IMR-90 (cell line): ENCODE results near the gene NOP9. TPM values are rescaled to one million over a fixed set of nuclear protein-coding genes. Genes with fewer than 3 reads are reported as not detected.

Experiments used
- ATAC-seq: fragments of 200-7000 bp; cut with Tn5 transposase; 2 replicates; pipeline ENCODE4 v1.9.1; 2020; ENCODE audit warnings: low read depth, mild to moderate bottlenecking, moderate library complexity
- BruUV-seq: library from RNA; stranded (reverse); fragments of 400-500 nt; replicated peaks from 2 replicates; lab custom pipeline; 2021; lab: Mats Ljungman, UMichigan
- CTCF ChIA-PET: fragments of 300-600 bp; formaldehyde crosslinking; extraction: SDS; loops from one replicate; lab custom pipeline; 2021; ENCODE audit warnings: antibody characterized with exemption; lab: Yijun Ruan, JAX
- POLR2A ChIA-PET: fragments of 300-600 bp; sonication (Branson Sonifier 250); formaldehyde crosslinking; loops from one replicate; lab custom pipeline; 2022; ENCODE audit warnings: antibody characterized with exemption; ENCODE audit not compliant: unreplicated experiment; lab: Charles Lee
- DNase-seq: peaks from one replicate; pipeline ENCODE4 v3.0.0; 2013
- H2AFZ ChIP-seq: replicated peaks from 2 replicates; pipeline ENCODE3; 2013; ENCODE audit warnings: low read length, mild to moderate bottlenecking; ENCODE audit not compliant: poor library complexity
- H2AK5ac ChIP-seq: 2 replicates; pipeline ENCODE4 v1.6.1; 2013; ENCODE audit warnings: low read depth, low read length, inconsistent platforms
- H2AK9ac ChIP-seq: replicated peaks from 2 replicates; pipeline ENCODE3; 2013; ENCODE audit warnings: mild to moderate bottlenecking, low read depth, low read length, moderate library complexity; ENCODE audit not compliant: poor library complexity
- H2BK120ac ChIP-seq: 2 replicates; pipeline ENCODE4 v1.6.1; 2013; ENCODE audit warnings: low read depth, low read length, inconsistent platforms
- H2BK15ac ChIP-seq: 3 replicates; pipeline ENCODE4 v1.6.1; 2013; ENCODE audit warnings: low read depth, low read length, inconsistent platforms
- H2BK20ac ChIP-seq: 2 replicates; pipeline ENCODE4 v1.6.1; 2013; ENCODE audit warnings: low read depth, mild to moderate bottlenecking, inconsistent platforms, low read length, moderate library complexity
- H2BK5ac ChIP-seq: 2 replicates; pipeline ENCODE4 v1.6.1; 2013; ENCODE audit warnings: mild to moderate bottlenecking, low read depth, low read length, inconsistent platforms; ENCODE audit not compliant: poor library complexity, severe bottlenecking
- H3K14ac ChIP-seq: replicated peaks from 2 replicates; pipeline ENCODE4 v1.6.1; 2013; ENCODE audit warnings: low read depth, low read length, inconsistent platforms
- H3K18ac ChIP-seq: 2 replicates; pipeline ENCODE4 v1.6.1; 2013; ENCODE audit warnings: low read depth, low read length, control low read depth
- H3K23ac ChIP-seq: 2 replicates; pipeline ENCODE4 v1.6.1; 2013; ENCODE audit warnings: low read depth, low read length, inconsistent platforms
- H3K27ac ChIP-seq: 2 replicates; pipeline ENCODE4 v1.5.1; 2013; ENCODE audit warnings: mild to moderate bottlenecking, control low read depth, low read length; ENCODE audit not compliant: insufficient read depth
- H3K27me3 ChIP-seq: 2 replicates; pipeline ENCODE4 v1.6.1; 2013; ENCODE audit warnings: low read length; ENCODE audit not compliant: control insufficient read depth, insufficient read depth
- H3K36me3 ChIP-seq: 2 replicates; pipeline ENCODE4 v1.6.1; 2013; ENCODE audit warnings: low read length, mixed read lengths; ENCODE audit not compliant: control insufficient read depth, insufficient read depth
- H3K4ac ChIP-seq: 2 replicates; pipeline ENCODE4 v1.6.1; 2013; ENCODE audit warnings: low read depth, low read length, inconsistent platforms
- H3K4me1 ChIP-seq: 2 replicates; pipeline ENCODE4 v1.6.1; 2013; ENCODE audit warnings: low read length, mixed read lengths; ENCODE audit not compliant: control insufficient read depth, insufficient read depth
- H3K4me2 ChIP-seq: 2 replicates; pipeline ENCODE4 v1.6.1; 2013; ENCODE audit warnings: low read depth, mild to moderate bottlenecking, control low read depth, low read length, moderate library complexity
- H3K4me3 ChIP-seq: 2 replicates; pipeline ENCODE4 v1.5.1; 2013; ENCODE audit warnings: low read depth, mild to moderate bottlenecking, control low read depth, low read length, moderate library complexity; ENCODE audit not compliant: insufficient read depth
- H3K56ac ChIP-seq: 2 replicates; pipeline ENCODE4 v1.6.1; 2013; ENCODE audit warnings: low read length, inconsistent platforms; ENCODE audit not compliant: insufficient read depth; ENCODE audit errors: extremely low read depth
- H3K79me1 ChIP-seq, 2 experiments: 2 replicates each; pipeline ENCODE4 v1.6.1; 2013; ENCODE audit warnings: low read length in 2 of 2, inconsistent platforms in 1 of 2, low read depth in 1 of 2
- H3K9ac ChIP-seq: 2 replicates; pipeline ENCODE4 v1.6.1; 2013; ENCODE audit warnings: low read depth, low read length, control low read depth
- H3K9me1 ChIP-seq: 2 replicates; pipeline ENCODE4 v1.6.1; 2013; ENCODE audit warnings: low read length, inconsistent platforms; ENCODE audit not compliant: insufficient read depth
- H3K9me3 ChIP-seq: 2 replicates; pipeline ENCODE4 v1.6.1; 2013; ENCODE audit warnings: low read length; ENCODE audit not compliant: control insufficient read depth, insufficient read depth
- H4K20me1 ChIP-seq: 2 replicates; pipeline ENCODE4 v1.6.1; 2013; ENCODE audit warnings: low read length, inconsistent platforms; ENCODE audit not compliant: insufficient read depth
- H4K5ac ChIP-seq: 2 replicates; pipeline ENCODE4 v1.6.1; 2013; ENCODE audit warnings: mild to moderate bottlenecking, low read depth, low read length, control low read depth
- H4K8ac ChIP-seq, 2 experiments: 2 replicates each; pipeline ENCODE4 v1.6.1; 2013; ENCODE audit warnings: low read depth in 2 of 2, low read length in 2 of 2, control low read depth in 1 of 2, inconsistent platforms in 1 of 2
- H4K91ac ChIP-seq: 2 replicates; pipeline ENCODE4 v1.6.1; 2013; ENCODE audit warnings: low read depth, low read length, inconsistent platforms; ENCODE audit not compliant: insufficient read depth
- BHLHE40 ChIP-seq: fragments of 150-350 bp; IDR thresholded peaks from 2 replicates; pipeline ENCODE4 v1.6.1; 2016; ENCODE audit warnings: mild to moderate bottlenecking, low read depth, low read length
- CEBPB ChIP-seq: IDR thresholded peaks from 2 replicates; pipeline ENCODE4 v1.6.1; 2012; ENCODE audit warnings: low read depth, low read length, improper control_type of control experiment
- CHD1 ChIP-seq: IDR thresholded peaks from 2 replicates; pipeline ENCODE4 v1.6.1; 2012; ENCODE audit warnings: low read depth, low read length, improper control_type of control experiment
- FOS ChIP-seq: fragments of 150-350 bp; IDR thresholded peaks from 2 replicates; pipeline ENCODE4 v1.6.1; 2016; ENCODE audit warnings: low read depth, low read length
- MAFK ChIP-seq: IDR thresholded peaks from 2 replicates; pipeline ENCODE4 v1.6.1; 2012; ENCODE audit warnings: low read depth, low read length, improper control_type of control experiment
- MAZ ChIP-seq: IDR thresholded peaks from 2 replicates; pipeline ENCODE4 v1.6.1; 2012; ENCODE audit warnings: low read depth, mild to moderate bottlenecking, low read length, improper control_type of control experiment, moderate library complexity, borderline replicate concordance
- NFE2L2 ChIP-seq: fragments of 150-350 bp; IDR thresholded peaks from 2 replicates; pipeline ENCODE4 v1.6.1; 2016; ENCODE audit warnings: low read depth, mild to moderate bottlenecking, low read length
- POLR2A ChIP-seq: IDR thresholded peaks from 2 replicates; pipeline ENCODE4 v1.6.1; 2012; ENCODE audit warnings: mild to moderate bottlenecking, low read depth, low read length
- RAD21 ChIP-seq: IDR thresholded peaks from 2 replicates; pipeline ENCODE4 v1.6.1; 2012; ENCODE audit warnings: low read length, improper control_type of control experiment
- RCOR1 ChIP-seq: IDR thresholded peaks from 2 replicates; pipeline ENCODE4 v1.6.1; 2012; ENCODE audit warnings: mild to moderate bottlenecking, low read length, improper control_type of control experiment; ENCODE audit not compliant: insufficient replicate concordance
- SMC3 ChIP-seq: fragments of 150-350 bp; IDR thresholded peaks from 2 replicates; pipeline ENCODE4 v1.6.1; 2016; ENCODE audit warnings: low read depth, mild to moderate bottlenecking, antibody characterized with exemption, low read length, moderate library complexity
- WGBS, 2 experiments: methylation state at CpG; one replicate each; pipeline versions ENCODE4 v1.1.5 to v1.1.7; 2013; ENCODE audit warnings: missing lambda C conversion rate in 2 of 2; ENCODE audit not compliant: insufficient read length in 1 of 2; ENCODE audit errors: extremely low coverage in 2 of 2; 5-methylcytosine and 5-hydroxymethylcytosine counted together
- dilution Hi-C: fragments of 300-500 bp; cut with HindIII; formaldehyde crosslinking; loops from one replicate; pipeline ENCODE4 v1.14.3; 2018; ENCODE audit warnings: low sequenced_read_pairs; ENCODE audit not compliant: unreplicated experiment
- in situ Hi-C: fragments of 300-500 bp; cut with MboI; formaldehyde crosslinking; loops from 3 replicates; pipeline ENCODE4 v1.14.3; 2019; ENCODE audit warnings: low sequenced_read_pairs, inconsistent platforms, mixed read lengths
- intact Hi-C: fragments of 100-400 bp; cut with micrococcal nuclease; formaldehyde crosslinking; loops from 2 replicates; pipeline ENCODE4 v1.10.0; 2022
- polyA plus RNA-seq, 3 experiments: library from polyadenylated mRNA; depleted of rRNA; stranded (reverse); fragments of >200 nt; gene quantifications; 2 replicates each; pipeline ENCODE4 v1.2.3, GENCODE V29; 2012; ENCODE audit warnings: low replicate concordance in 1 of 3
- total RNA-seq: library from RNA; depleted of rRNA; stranded (reverse); fragments of >200 nt; gene quantifications from 2 replicates; pipeline ENCODE4 v1.2.3, GENCODE V29; 2012
- TF ChIP-seq, protein P1 (sequence below): fragments of 150-350 bp; IDR thresholded peaks from 2 replicates; pipeline ENCODE4 v1.6.1; 2016; ENCODE audit warnings: low read depth, mild to moderate bottlenecking, low read length, moderate library complexity, borderline replicate concordance

Gene NOP9
- total and polyA plus RNA-seq, 2 of the 4 experiments (the other 2 are of a cell fraction): 11.8 to 25.8 TPM

GRCh38 chr14:24325963-24326362, 26.3 kb downstream of the NOP9 start:
- intact Hi-C loops (no loop called here), dilution Hi-C loops (no loop called here), in situ Hi-C loops (no loop called here)
- ATAC-seq (no peak), DNase-seq (no peak)
- no peaks in the 10 kb centered on the region for H3K9me3 ChIP-seq
- no peak overlapping the region for H3K27ac ChIP-seq
- H3K36me3 ChIP-seq: no peaks in the 10 kb centered on the region
- H3K14ac ChIP-seq: no peak overlapping the region
- H3K4me1 ChIP-seq: no peaks in the 10 kb centered on the region
- no peak overlapping the region for H2AK5ac ChIP-seq
- H4K91ac ChIP-seq: no peak overlapping the region
- H3K79me1 ChIP-seq: no peaks in the 10 kb centered on the region
- no peak overlapping the region for H2BK20ac ChIP-seq
- H3K9me1 ChIP-seq: no peaks in the 10 kb centered on the region; the same call in 1 of the 2 replicates
- no peak overlapping the region for H3K56ac ChIP-seq
- CTCF ChIA-PET: interaction anchor here (0.6 kb wide), 1 partner anchor 20 kb away, joined by 4 read pairs; no protein-coding TSS in a partner anchor
- H3K4ac ChIP-seq: no peak overlapping the region
- no TSS peak for BruUV-seq
- TF ChIP-seq, protein P1, sequence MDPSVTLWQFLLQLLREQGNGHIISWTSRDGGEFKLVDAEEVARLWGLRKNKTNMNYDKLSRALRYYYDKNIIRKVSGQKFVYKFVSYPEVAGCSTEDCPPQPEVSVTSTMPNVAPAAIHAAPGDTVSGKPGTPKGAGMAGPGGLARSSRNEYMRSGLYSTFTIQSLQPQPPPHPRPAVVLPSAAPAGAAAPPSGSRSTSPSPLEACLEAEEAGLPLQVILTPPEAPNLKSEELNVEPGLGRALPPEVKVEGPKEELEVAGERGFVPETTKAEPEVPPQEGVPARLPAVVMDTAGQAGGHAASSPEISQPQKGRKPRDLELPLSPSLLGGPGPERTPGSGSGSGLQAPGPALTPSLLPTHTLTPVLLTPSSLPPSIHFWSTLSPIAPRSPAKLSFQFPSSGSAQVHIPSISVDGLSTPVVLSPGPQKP: no peak
- TF ChIP-seq RAD21 (no peak), POLR2A (no peak), CEBPB (no peak), NFE2L2 (no peak), BHLHE40 (no peak), SMC3 (no peak), RCOR1 (no peak), FOS (no peak), MAFK (no peak), CHD1 (no peak), MAZ (no peak)
- H2AK9ac ChIP-seq: no peak overlapping the region
- H2AFZ ChIP-seq: no peak overlapping the region
- H2BK15ac ChIP-seq: no peak overlapping the region
- H2BK5ac ChIP-seq: no peak overlapping the region
- 60% methylated on average over 2 of the region's 9 CpGs; no CpG with 5 or more reads in 1 of the 2 experiments for whole genome bisulfite sequencing, 2 experiments
- H4K8ac ChIP-seq: no peak overlapping the region
- no peak overlapping the region for H3K23ac ChIP-seq
- H3K18ac ChIP-seq: no peak overlapping the region
- H3K4me2 ChIP-seq: no peak overlapping the region
- no peaks in the 10 kb centered on the region for H4K20me1 ChIP-seq
- POLR2A ChIA-PET: interaction anchor here (0.7 kb wide), 1 partner anchor 106 kb away, joined by 3 read pairs; no protein-coding TSS in a partner anchor
- H3K9ac ChIP-seq: no peak overlapping the region
- peaks cover 37% of the 10 kb centered on the region for H3K27me3 ChIP-seq
- H2BK120ac ChIP-seq: no peak overlapping the region
- no peak overlapping the region for H4K5ac ChIP-seq
- no peak overlapping the region for H3K4me3 ChIP-seq
